GM19324 (cell line): Measurements from ENCODE around the gene TCF23.
"Not testable (repeated sequence)": the region's sequence is repeated elsewhere in the genome, so short reads cannot be mapped to it uniquely, and the experiment has no call there.

Source experiments
- ATAC-seq: cut with Tn5 transposase; IDR thresholded peaks from one replicate; pipeline ENCODE4 v1.9.1; 2021; ENCODE audit warnings: mild to moderate bottlenecking, moderate library complexity; ENCODE audit not compliant: unreplicated experiment, low FRiP score

The TCF23 gene

DNA sequence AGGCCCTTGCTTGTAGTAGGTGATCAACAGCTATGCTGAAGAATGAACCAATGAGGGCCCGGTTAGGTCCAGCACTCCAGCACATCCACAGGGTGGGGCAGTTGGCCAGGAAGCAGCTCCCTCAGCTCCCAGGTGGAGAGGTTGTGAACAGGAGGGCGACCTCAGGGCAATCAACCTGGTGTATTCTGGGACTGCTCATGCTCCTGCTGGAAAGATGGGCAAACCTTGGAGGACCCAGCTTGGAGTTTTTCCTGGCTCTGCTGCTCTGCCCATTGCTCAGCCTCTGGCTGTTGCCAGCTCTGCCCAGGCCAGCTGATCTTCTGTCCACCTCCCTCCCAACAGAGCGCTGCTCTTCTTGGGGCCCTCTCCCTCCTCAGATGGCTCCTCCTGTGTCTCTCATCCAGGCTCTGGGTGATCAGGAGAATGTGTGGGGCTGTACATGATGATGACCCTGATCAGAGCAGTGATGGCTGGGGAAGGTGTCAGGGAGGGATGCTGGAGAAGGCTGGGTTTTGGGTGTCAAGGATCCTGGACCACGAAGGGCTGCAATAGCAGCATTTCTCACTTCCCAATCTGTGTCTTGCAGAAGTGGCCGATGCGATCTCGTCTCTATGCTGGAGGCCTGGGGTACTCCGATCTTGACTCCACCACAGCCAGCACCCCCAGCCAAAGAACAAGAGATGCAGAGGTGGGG, 3.4 kb downstream of the TCF23 start:
- no peak for ATAC-seq

DNA sequence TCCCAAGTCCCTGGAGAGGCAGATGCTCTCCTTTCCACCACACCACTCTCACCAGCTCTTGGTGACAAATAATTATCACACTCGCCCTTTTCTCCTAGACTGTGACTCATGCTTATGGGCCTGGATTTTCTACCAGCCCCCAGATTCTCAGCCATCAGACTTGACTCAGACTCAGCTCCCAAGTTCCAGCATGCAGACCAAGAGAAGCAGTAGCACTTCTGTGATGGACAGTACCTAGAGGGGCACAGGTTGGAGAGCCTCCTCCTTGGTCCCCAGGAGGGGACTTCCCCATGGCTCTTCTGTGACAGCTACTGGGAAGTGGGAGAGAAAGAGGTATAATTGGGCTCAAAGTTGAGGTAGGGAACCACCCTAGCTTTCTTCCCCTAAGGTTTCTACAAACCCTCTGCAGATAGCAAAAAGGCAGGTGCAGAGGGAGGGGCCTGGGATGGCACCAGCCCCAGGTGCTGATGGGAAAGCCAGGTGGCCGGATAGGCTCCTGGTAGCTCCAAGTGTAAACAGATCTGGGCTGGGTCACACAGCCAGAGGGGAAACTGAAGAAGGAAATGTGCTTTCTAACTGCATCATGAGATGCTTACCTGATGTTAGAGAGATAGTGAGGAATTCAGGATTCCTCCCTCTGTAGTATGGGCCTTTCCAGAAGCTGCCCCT, 4.1 kb downstream of the TCF23 start:
- no peak for ATAC-seq

GRCh38 chr2:27154488-27154887, 5.7 kb downstream of the TCF23 start:
- ATAC-seq: no peak

GRCh38 chr2:27155069-27155520, 6.3 kb downstream of the TCF23 start:
- ATAC-seq: no peak

DNA sequence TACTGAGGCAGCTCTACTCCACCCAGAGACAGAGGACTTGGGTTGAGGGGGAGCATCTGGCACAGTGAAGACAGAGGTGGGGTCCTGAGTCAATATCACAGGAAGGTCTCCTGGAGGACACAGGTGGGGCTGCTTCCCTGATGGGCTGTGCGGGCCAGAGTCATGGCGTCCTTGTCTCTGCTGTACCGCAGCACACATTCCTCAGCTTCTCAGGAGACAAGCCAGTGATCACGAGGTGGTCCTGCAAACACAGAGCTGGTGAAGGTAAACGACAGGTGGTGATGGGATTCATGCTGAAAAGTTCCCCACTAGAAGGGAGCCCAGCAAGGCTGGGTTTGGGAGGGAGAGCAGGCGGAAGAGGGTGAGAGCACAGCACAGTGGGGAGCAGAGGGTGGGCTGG, 9.7 kb downstream of the TCF23 start:
- no peak for ATAC-seq

DNA sequence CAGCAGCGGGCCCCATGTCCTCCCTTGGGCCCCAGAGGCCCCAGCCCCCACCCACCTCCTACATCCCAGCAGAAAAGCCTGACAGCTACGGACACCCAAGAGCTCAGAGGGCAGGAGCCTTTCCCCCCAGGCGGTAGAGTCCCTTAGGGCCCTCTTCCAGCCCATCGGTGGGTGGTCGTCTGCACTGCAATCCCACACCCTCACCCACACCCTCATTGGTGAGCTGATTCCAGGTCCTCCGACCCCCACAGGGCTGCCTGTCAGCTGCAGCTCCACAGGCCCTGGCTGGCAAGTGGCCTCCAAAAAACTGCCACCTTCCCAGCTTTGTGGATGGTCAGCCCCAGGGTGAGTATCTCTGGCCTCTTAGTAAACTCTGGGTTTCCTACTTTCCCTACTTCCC, 10.5 kb downstream of the TCF23 start:
- ATAC-seq: no peak

GRCh38 chr2:27160191-27160590, 11.4 kb downstream of the TCF23 start:
- ATAC-seq: no peak

DNA sequence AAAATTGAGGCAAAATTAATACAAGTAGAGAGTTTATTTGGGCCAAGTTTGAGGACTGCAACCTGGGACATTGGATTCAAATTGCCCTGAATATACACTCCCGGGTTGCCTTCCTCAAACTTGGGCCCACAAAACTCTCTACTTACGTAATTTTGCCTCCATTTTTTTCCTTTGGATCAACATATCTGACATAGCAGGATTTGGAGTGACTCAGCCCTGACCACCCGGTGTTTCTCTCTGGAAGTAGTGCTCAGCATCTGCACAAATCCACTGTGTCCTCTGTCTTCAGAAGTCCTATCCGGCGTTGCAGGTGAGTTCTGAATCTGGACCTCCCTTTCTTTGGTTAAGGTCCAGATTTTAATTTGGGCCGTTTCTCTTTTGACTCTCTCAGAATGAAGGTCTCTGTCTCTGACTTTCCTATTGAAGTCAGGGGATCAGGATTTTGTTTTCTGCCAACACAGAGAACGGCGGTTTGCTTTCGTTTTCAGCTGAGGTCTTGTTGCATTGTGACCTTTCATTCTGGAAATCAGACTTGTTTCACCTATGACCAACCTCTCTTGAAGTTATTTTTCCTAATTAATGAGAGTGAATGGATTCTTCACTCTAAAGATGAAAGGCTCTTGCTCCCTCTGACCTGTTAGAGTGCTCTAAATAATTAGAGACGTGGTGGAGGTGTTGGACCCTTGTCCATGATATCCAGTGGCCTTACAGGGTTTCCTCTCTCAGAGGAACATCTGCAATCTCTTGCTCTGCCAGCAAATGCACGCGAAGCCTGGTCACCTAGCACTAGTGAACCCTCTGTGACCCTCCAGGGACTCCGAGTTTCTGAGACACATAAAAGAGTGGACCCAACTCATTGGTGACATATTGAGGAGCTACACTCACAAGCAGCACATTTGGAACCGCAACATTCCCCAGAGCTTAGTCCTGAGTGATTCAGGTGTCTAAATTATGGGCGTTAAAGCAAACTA, 13.6 kb downstream of the TCF23 start:
- no peak for ATAC-seq

GRCh38 chr2:27164960-27165763, 16.4 kb downstream of the TCF23 start:
- peak; percentile 55 for ATAC-seq

DNA sequence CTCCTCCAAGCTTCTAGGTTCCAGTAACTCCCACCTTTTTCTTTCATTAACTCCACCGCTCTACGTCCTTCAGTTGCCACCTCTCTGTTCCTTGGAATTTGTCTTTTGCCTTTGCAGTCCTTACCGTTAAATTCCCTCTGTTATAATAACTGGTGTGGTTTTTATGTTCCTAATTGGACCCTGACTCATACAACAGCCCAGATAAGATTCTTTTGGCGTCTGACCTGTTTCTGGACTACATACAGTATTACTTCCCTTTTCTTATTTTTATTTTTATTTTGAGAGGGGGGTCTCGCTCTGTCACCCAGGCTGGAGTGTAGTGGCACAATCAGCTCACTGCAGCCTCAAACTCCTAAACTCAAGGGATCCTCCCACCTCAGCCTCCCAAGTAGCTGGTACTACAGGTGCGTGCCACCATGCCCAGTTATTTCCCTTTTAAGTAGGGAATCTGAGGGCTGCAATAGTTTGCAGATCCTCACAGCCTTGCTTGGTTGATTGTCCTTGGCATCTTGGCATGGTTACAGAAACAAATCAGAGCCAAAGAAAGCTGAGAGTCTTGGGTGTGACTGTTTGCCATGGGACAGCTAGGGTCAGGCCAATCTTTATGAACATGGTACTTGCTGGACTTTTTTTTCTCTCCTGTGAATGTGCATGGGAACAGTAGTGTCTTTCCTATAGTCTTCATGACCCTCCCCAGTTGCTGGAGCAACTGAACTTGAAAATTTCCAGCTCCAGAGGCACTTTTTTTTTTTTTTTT, 22.0 kb downstream of the TCF23 start:
- no peak for ATAC-seq

GRCh38 chr2:27171351-27171848, 22.6 kb downstream of the TCF23 start:
- ATAC-seq: no peak

- ATAC-seq: no peak
Measured at GRCh38 chr2:27174638-27175037, 25.8 kb downstream of the TCF23 start.

DNA sequence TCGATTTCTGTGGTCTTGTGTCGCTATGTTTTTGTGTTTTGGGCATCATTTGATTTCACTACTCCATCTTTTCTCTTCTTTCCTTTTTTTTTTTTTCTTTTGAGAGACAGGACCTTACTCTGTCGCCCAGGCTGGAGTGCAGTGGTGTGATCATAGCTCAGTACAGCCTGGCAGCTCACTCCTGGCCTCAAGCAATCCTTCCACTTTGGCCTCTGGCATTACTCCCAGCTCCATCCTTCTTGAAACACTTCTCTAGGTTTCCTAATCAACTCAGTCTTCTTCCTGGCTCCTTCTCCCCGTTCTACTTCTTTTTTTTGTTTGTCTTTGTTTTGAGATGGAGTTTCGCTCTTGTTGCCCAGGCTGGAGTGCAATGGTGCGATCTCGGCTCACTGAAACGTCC, 26.5 kb downstream of the TCF23 start:
- ATAC-seq: no peak

DNA sequence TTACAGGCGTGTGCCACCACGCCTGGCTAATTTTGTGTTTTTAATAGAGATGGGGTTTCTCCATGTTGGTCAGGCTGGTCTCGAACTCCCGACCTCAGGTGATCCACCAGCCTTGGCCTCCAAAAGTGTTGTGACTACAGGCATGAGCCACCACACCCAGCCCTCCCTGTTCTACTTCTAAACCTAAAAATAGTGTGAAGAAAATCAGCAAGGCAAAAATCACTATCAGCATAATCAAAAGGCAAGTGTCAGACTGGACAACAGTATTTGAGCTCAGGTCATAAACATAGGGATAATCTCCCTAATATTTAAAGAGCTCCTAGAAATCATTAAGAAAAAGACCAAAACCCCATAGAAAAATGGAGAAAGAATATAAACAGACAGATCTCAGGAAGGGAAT, 27.0 kb downstream of the TCF23 start:
- ATAC-seq: not testable (repeated sequence)

GRCh38 chr2:27177441-27178351, 28.9 kb downstream of the TCF23 start:
- ATAC-seq: no peak

DNA sequence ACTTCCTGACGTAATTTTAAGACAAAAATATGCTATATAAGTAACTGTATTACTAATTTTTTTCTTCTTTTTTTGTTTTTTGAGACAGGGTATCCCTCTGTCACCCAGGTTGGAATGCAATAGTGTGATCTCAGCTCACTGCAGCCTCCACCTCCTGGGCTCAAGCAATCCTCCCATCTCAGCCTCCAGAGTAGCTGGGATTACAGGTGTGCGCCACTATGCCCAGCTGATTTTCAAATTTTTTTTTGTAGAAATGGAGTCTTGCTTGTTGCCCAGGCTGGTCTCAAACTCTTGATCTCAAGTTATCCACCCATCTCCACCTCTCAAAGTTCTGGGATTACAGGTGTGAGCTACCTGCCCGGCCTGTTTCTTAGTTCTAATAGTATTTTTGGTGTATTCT, 29.7 kb downstream of the TCF23 start:
- ATAC-seq: no peak

DNA sequence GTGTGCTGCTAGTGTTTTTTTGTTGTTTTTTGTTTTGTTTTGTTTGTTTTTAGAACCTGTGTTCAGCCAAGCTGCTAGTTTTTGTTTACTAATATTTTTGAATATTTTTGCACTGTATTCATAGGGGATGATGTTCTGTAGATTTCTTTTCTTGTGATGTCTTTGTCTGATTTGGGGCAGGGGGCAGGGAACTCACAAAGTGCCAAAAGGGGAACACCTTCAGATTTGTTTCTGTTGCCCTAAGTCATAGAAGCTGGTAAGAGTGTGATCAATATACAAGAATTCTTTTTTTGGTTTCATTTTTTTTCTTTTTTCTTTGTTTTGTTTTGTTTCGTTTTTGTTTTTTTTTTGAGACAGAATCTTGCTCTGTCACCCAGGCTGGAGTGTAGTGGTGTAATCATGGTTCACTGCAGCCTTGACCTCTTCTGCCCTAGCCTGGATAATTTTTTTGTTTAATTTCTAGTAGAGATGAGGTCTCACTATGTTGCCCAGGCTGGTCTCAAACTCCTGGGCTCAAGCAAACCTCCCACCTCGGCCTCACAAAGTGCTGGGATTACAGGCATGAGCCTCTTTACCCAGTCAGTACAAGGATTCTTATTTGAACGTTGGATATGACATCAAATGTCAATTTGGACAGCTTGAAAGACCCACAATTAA, 30.7 kb downstream of the TCF23 start:
- ATAC-seq: no peak

DNA sequence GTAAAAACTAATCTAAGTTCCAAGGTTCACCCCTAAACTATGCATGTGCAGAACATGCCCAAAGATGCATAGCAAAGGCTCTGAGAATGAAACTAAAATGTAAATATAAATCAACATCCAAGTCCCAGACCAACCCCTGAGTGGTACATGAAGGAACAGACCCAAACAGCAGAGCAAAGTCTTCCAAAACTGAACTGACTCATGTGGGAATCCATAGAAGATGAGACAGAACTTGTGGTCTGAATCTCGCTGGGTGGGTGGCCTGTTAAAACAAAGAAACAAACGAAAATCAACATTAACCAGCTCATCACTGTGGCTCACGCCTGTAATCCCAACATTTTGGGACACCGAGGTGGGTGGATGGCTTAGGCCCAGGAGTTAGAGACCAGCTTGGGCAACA, 33.5 kb downstream of the TCF23 start:
- ATAC-seq: no peak
